Fibroblast of lung (primary cell): ENCODE results near the gene LIN37. TPM values are rescaled to one million over a fixed set of nuclear protein-coding genes. Genes with fewer than 3 reads are reported as not detected.

Experiments
- DNase-seq, 2 donors: peaks; one replicate each; pipeline versions ENCODE4 v3.0.0 to v3.0.0-alpha.2; 2010; ENCODE audit warnings: low read depth in 2 of 2
- H2AFZ ChIP-seq: 2 replicates; pipeline ENCODE4 v1.5.1; 2012; ENCODE audit warnings: low read length, control low read depth, inconsistent platforms
- H3K27ac ChIP-seq: 2 replicates; pipeline ENCODE4 v1.5.1; 2011; ENCODE audit warnings: low read length, control low read depth; ENCODE audit not compliant: insufficient read depth
- H3K27me3 ChIP-seq: 2 replicates; pipeline ENCODE4 v1.5.1; 2011; ENCODE audit warnings: mild to moderate bottlenecking, low read length; ENCODE audit not compliant: control insufficient read depth, insufficient read depth
- H3K36me3 ChIP-seq: 2 replicates; pipeline ENCODE4 v1.5.1; 2011; ENCODE audit warnings: low read length; ENCODE audit not compliant: control insufficient read depth, insufficient read depth
- H3K4me1 ChIP-seq: 2 replicates; pipeline ENCODE4 v1.5.1; 2011; ENCODE audit warnings: low read length; ENCODE audit not compliant: control insufficient read depth, insufficient read depth; ENCODE audit errors: extremely low read depth
- H3K4me2 ChIP-seq: 2 replicates; pipeline ENCODE4 v1.5.1; 2011; ENCODE audit warnings: low read length, control low read depth; ENCODE audit not compliant: insufficient read depth; ENCODE audit errors: extremely low read depth
- H3K4me3 ChIP-seq, 4 experiments: fragments of 200-600 bp in 1 of 4; sonication (generic) in 1 of 4; replicated peaks in 1 of 4; 2 replicates each; pipeline ENCODE4 v1.5.1; 2011 to 2016; ENCODE audit warnings: low read length in 4 of 4, low read depth in 3 of 4, mild to moderate bottlenecking in 3 of 4, control low read depth in 2 of 4, inconsistent platforms in 1 of 4, mixed read lengths in 1 of 4; ENCODE audit not compliant: insufficient read depth in 1 of 4; ENCODE audit errors: control extremely low read depth in 1 of 4
- H3K79me2 ChIP-seq: 2 replicates; pipeline ENCODE4 v1.5.1; 2012; ENCODE audit warnings: mild to moderate bottlenecking, low read length, inconsistent platforms; ENCODE audit not compliant: control insufficient read depth, insufficient read depth
- H3K9ac ChIP-seq: 2 replicates; pipeline ENCODE4 v1.5.1; 2011; ENCODE audit warnings: mild to moderate bottlenecking, low read length, control low read depth; ENCODE audit not compliant: insufficient read depth
- H3K9me3 ChIP-seq: 2 replicates; pipeline ENCODE4 v1.5.1; 2012; ENCODE audit warnings: low read depth, low read length; ENCODE audit not compliant: control insufficient read depth, insufficient read depth
- H4K20me1 ChIP-seq: 2 replicates; pipeline ENCODE4 v1.5.1; 2011; ENCODE audit warnings: low read length; ENCODE audit not compliant: control insufficient read depth, insufficient read depth; ENCODE audit errors: extremely low read depth
- EZH2 ChIP-seq: IDR thresholded peaks from 2 replicates; pipeline ENCODE4 v1.5.1; 2012; ENCODE audit warnings: low read length, control low read depth, mild to moderate bottlenecking; ENCODE audit errors: missing control alignments
- polyA plus RNA-seq, 2 donors: library from polyadenylated mRNA; depleted of rRNA in 1 of 2; stranded (reverse) in 1 of 2; unstranded in 1 of 2; fragments of >200 nt; gene quantifications; 2 replicates each; pipeline ENCODE4 v1.2.1, GENCODE V29; 2011 to 2012; ENCODE audit warnings: missing spikeins in 1 of 2
- total RNA-seq: library from RNA; depleted of rRNA; stranded (reverse); fragments of >200 nt; gene quantifications from 2 replicates; pipeline ENCODE4 v1.2.1, GENCODE V29; 2014
- TF ChIP-seq, protein P1 (sequence below), 2 donors: IDR thresholded peaks in 1 of 2; conservative IDR thresholded peaks in 1 of 2; 1 replicate in 1 of 2; 2 replicates in 1 of 2; pipeline ENCODE4 v1.5.1; 2011 to 2012; ENCODE audit warnings: low read length in 2 of 2, control low read depth in 1 of 2, inconsistent platforms in 1 of 2, low read depth in 1 of 2, mild to moderate bottlenecking in 1 of 2

The LIN37 gene
- total and polyA plus RNA-seq, 2 donors (not counting 1 experiment from before 2014, with no cell fraction given): 6.4 to 10.3 TPM

DNA sequence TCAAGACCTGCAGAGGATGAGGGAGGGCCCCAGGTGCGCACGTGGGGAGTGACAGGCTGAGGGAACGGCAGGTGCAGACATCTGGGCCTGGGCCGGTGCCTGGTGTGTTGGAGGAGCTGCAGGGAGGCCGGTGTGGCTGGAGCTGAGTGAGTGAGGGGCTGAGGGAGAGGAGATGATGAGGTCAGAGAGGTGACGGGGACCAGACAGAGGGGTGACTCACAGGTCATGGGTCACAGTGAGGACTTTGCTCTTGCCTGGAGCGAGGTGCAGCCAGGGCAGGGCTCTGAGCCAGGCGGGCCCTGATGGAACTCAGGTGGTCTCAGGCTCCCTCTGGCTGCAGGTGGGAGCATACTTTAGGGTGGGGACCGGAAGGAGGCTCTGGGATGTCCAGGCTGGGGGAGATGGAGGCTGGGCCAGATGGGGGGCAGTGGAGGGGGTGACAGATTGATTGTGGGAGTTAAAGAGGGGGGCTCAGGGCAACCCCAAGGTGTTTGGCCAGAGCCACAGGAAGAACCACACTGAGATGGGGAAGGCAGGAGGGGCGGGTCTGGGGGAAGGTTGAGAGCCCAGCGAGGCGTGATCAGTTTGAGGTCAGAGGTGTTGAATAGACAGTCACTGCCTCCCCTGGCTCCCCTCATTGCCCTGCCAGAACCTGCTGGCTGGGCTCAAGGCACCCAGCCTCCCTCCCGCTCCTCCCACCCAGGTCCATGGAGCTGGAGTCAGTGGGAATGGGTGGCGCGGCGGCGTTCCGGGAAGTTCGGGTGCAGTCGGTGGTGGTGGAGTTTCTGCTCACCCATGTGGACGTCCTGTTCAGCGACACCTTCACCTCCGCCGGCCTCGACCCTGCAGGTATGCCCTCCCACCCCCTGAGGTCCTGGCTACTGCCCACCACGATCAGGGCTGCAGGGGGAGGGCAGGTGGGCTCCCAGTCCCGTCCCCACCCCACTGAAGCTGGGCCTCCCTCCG is 35.4 kb downstream of the LIN37 start:
- DNase-seq: no peak
- H2AFZ ChIP-seq: no peak overlapping the region
- H3K9ac ChIP-seq: no peak overlapping the region
- no peak overlapping the region for H3K4me3 ChIP-seq
- no peaks in the 10 kb centered on the region for H3K9me3 ChIP-seq
- H3K4me1 ChIP-seq: no peaks in the 10 kb centered on the region
- H3K79me2 ChIP-seq: no peaks in the 10 kb centered on the region
- H3K27me3 ChIP-seq: no peaks in the 10 kb centered on the region
- no peak overlapping the region for H3K4me2 ChIP-seq
- TF ChIP-seq, protein P1, sequence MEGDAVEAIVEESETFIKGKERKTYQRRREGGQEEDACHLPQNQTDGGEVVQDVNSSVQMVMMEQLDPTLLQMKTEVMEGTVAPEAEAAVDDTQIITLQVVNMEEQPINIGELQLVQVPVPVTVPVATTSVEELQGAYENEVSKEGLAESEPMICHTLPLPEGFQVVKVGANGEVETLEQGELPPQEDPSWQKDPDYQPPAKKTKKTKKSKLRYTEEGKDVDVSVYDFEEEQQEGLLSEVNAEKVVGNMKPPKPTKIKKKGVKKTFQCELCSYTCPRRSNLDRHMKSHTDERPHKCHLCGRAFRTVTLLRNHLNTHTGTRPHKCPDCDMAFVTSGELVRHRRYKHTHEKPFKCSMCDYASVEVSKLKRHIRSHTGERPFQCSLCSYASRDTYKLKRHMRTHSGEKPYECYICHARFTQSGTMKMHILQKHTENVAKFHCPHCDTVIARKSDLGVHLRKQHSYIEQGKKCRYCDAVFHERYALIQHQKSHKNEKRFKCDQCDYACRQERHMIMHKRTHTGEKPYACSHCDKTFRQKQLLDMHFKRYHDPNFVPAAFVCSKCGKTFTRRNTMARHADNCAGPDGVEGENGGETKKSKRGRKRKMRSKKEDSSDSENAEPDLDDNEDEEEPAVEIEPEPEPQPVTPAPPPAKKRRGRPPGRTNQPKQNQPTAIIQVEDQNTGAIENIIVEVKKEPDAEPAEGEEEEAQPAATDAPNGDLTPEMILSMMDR (conservative IDR thresholded peaks at IDR 0.05 in 1 of 2, IDR thresholded peaks at IDR 0.05 in 1 of 2; ENCODE audit: low read depth in 1 of 2, low read length in 2 of 2): no peak
- no peak for TF ChIP-seq EZH2
- H4K20me1 ChIP-seq: no peaks in the 10 kb centered on the region
- H3K27ac ChIP-seq: no peak overlapping the region
- peaks cover 10% of the 10 kb centered on the region for H3K36me3 ChIP-seq

DNA sequence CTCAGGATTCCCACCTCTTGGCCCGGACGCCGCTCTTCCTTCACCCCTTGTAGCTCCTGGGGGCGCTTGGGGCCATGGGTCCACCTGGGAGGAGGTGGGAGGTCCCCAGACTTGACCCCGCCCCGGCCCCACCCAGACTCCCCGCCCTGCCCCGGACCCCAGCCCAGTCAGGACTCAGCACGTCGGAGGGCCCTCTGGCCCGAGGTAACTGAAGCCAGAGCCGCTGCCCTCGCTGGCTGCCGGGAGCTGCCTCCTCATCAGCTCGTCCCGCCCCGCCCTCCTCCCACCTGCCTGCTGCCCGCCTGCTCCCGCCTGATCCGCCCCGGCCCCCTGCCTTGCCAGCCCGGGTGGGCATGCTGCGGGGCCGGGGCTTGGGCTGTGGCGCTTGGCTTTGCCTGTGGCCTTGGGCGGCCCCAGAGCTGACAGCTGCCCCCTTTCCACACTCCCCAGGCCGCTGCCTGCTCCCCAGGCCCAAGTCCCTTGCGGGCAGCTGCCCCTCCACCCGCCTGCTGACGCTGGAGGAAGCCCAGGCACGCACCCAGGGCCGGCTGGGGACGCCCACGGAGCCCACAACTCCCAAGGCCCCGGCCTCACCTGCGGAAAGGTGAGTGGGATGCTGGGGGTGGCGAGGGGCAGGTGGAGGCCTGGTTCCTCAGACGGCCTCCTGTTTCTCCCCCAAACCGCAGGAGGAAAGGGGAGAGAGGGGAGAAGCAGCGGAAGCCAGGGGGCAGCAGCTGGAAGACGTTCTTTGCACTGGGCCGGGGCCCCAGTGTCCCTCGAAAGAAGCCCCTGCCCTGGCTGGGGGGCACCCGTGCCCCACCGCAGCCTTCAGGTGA is 36.3 kb downstream of the LIN37 start:
- Histone ChIP-seq H3K4me3 (no peak overlapping the region), H3K9me3 (no peaks in the 10 kb centered on the region), H2AFZ (no peak overlapping the region), H4K20me1 (no peaks in the 10 kb centered on the region), H3K4me2 (no peak overlapping the region), H3K79me2 (no peaks in the 10 kb centered on the region), H3K9ac (no peak overlapping the region), H3K4me1 (no peaks in the 10 kb centered on the region), H3K36me3 (peaks cover 10% of the 10 kb centered on the region), H3K27me3 (no peaks in the 10 kb centered on the region), H3K27ac (no peak overlapping the region)
- no peak for DNase-seq
- TF ChIP-seq, protein P1 (conservative IDR thresholded peaks at IDR 0.05 in 1 of 2, IDR thresholded peaks at IDR 0.05 in 1 of 2; ENCODE audit: low read depth in 1 of 2, low read length in 2 of 2): no peak
- no peak for TF ChIP-seq EZH2

DNA sequence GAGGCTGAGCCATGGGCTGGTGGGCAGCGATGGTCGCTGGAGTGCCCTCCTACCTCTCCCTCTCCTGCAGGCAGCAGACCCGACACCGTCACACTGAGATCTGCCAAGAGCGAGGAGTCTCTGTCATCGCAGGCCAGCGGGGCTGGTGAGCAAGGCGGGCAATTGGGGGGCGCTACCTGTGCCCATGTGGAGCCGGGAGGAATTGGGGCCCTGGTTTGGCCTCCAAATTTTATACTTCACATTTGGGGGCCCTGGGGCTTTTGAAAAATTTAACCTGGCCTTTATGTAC is 36.9 kb downstream of the LIN37 start:
- no peaks in the 10 kb centered on the region for H3K79me2 ChIP-seq
- H3K9me3 ChIP-seq: no peaks in the 10 kb centered on the region
- TF ChIP-seq, protein P1 (conservative IDR thresholded peaks at IDR 0.05 in 1 of 2, IDR thresholded peaks at IDR 0.05 in 1 of 2; ENCODE audit: low read depth in 1 of 2, low read length in 2 of 2): no peak
- no peak for TF ChIP-seq EZH2
- H2AFZ ChIP-seq: no peak overlapping the region
- no peaks in the 10 kb centered on the region for H3K27me3 ChIP-seq
- no peak overlapping the region for H3K4me2 ChIP-seq
- H3K9ac ChIP-seq: no peak overlapping the region
- no peak overlapping the region for H3K27ac ChIP-seq
- no peak overlapping the region for H3K4me3 ChIP-seq
- peaks cover 10% of the 10 kb centered on the region for H3K36me3 ChIP-seq
- DNase-seq: no peak
- H4K20me1 ChIP-seq: no peaks in the 10 kb centered on the region
- H3K4me1 ChIP-seq: no peaks in the 10 kb centered on the region
